Activated B cell treated with CpG ODN at 0.5 μM for 24 hours (primary cell): Measurements from ENCODE around the gene R3HDM2. TPM values are rescaled to one million over a fixed set of nuclear protein-coding genes. Genes with fewer than 3 reads are reported as not detected.
A peak's percentile ranks its signal among the peaks of the same experiment; 100 is the strongest.
"Not testable (repeated sequence)": the region's sequence is repeated elsewhere in the genome, so short reads cannot be mapped to it uniquely, and the experiment has no call there.

Source experiments
- ATAC-seq: fragments of 200-7000 bp; cut with Tn5 transposase; one replicate; pipeline ENCODE4 v1.10.0; 2021; ENCODE audit warnings: low read depth, mild to moderate bottlenecking, moderate library complexity
- CTCF ChIA-PET: fragments of 350-600 bp; sonication (Branson Sonifier 250); formaldehyde crosslinking; loops from one replicate; lab custom pipeline; 2021; ENCODE audit warnings: antibody characterized with exemption; lab: Charles Lee
- POLR2A ChIA-PET: fragments of 350-600 bp; sonication (Branson Sonifier 250); formaldehyde crosslinking; loops from one replicate; lab custom pipeline; 2021; ENCODE audit warnings: antibody characterized with exemption; lab: Charles Lee
- DNase-seq: peaks from one replicate; pipeline ENCODE4 v3.0.0; 2022
- H3K27ac Mint-ChIP-seq: one replicate; pipeline ENCODE4 v1.8.0; 2020; ENCODE audit warnings: mixed read lengths
- H3K27me3 Mint-ChIP-seq: one replicate; pipeline ENCODE4 v1.8.0; 2021; ENCODE audit warnings: mixed read lengths
- H3K36me3 Mint-ChIP-seq: one replicate; pipeline ENCODE4 v1.8.0; 2021; ENCODE audit warnings: low read depth, mixed read lengths
- H3K4me1 Mint-ChIP-seq: one replicate; pipeline ENCODE4 v1.8.0; 2021; ENCODE audit warnings: mixed read lengths
- H3K4me3 Mint-ChIP-seq: one replicate; pipeline ENCODE4 v1.8.0; 2020; ENCODE audit warnings: mild to moderate bottlenecking, mixed read lengths
- H3K9me3 Mint-ChIP-seq: one replicate; pipeline ENCODE4 v1.8.0; 2020; ENCODE audit warnings: mixed read lengths
- CTCF ChIP-seq: fragments of 200-600 bp; IDR thresholded peaks from one replicate; pipeline ENCODE4 v1.8.0; 2022; ENCODE audit warnings: antibody characterized with exemption, mild to moderate bottlenecking
- intact Hi-C: fragments of 100-400 bp; cut with micrococcal nuclease; formaldehyde crosslinking; loops from one replicate; pipeline ENCODE4 v1.15.1; 2024
- total RNA-seq: library from RNA; stranded (reverse); gene quantifications from 2 replicates; pipeline ENCODE4 v1.2.3, GENCODE V29; 2022

The R3HDM2 gene
- total RNA-seq, 1 donor from 2014 or later: 75.6 TPM

DNA sequence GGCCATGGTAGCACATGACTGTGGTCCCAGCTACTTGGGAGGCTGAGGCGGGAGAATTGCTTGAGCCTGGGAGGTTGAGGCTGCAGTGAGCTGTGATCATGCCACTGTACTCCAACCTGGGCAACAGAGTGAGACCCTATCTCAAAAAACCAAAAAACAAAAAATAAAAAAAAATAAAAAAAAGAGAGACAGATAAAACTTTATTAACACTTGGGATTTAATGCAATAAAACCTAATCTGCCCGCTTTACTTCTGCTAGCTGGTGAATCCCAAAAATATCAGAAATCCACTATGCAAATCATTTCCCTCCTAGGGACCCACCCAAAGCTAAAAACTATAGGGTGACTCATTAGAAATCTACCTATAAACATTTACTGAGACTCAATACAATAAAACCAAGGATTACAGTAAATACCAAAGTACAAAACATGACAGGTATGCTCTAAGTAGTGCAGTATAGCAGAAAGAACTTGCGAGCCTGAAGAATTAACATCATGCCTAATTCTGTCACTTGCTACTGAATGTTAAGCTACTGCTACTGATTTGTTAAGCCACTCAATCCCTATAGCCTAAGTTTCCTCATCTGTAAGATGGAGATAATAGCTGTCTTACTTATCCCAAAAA, 129.8 kb downstream of the R3HDM2 start:
- Mint-ChIP-seq H3K4me3 (no peak overlapping the region), H3K36me3 (peaks cover 82% of the 10 kb centered on the region), H3K27ac (no peak overlapping the region), H3K27me3 (no peaks in the 10 kb centered on the region), H3K9me3 (peaks cover 6% of the 10 kb centered on the region), H3K4me1 (no peaks in the 10 kb centered on the region)
- intact Hi-C loops: no loop called here
- ATAC-seq: no peak
- POLR2A ChIA-PET: no interaction called here
- CTCF ChIA-PET: no interaction called here
- DNase-seq: no peak
- TF ChIP-seq CTCF: no peak

- H3K4me3 Mint-ChIP-seq: no peak overlapping the region
- H3K9me3 Mint-ChIP-seq: no peaks in the 10 kb centered on the region
- ChIA-PET POLR2A (no interaction called here), CTCF (interaction anchor here (0.9 kb wide), 1 partner anchor 152 kb away, joined by 3 read pairs; no protein-coding TSS in a partner anchor)
- H3K4me1 Mint-ChIP-seq: no peaks in the 10 kb centered on the region
- peaks cover 83% of the 10 kb centered on the region for H3K36me3 Mint-ChIP-seq
- H3K27ac Mint-ChIP-seq: no peak overlapping the region
- intact Hi-C loops: no loop called here
- ATAC-seq: no peak
- no peak for TF ChIP-seq CTCF
- H3K27me3 Mint-ChIP-seq: no peaks in the 10 kb centered on the region
- no peak for DNase-seq
These were observed 131.3 kb downstream of the R3HDM2 start for GRCh38 chr12:57299514-57300016.

DNA sequence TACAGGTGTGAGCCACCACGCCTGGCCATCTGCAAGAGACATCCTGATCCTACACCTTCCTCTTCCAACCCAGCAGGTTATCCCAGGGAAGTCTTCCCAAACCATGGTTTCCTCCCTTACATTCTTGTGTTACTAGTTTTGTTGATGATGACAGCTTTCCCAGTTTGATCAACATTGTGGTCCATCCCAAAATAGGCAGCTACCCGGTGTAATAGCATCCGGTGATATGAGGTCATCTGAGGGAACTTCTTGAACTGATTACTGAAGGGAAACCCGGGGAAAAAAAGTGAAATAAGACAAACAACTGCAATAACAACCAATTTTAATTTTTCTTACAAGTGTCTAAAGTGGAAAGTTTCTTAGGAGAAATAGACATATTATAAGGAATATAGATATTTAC, 134.6 kb downstream of the R3HDM2 start:
- Mint-ChIP-seq H3K36me3 (peaks cover 84% of the 10 kb centered on the region), H3K27ac (no peak overlapping the region), H3K4me1 (peaks cover 4% of the 10 kb centered on the region), H3K27me3 (no peaks in the 10 kb centered on the region), H3K4me3 (no peak overlapping the region), H3K9me3 (no peaks in the 10 kb centered on the region)
- intact Hi-C loops: no loop called here
- ATAC-seq (no peak), DNase-seq (no peak)
- CTCF ChIA-PET: interaction anchor here (1.3 kb wide), 1 partner anchor 156 kb away, joined by 4 read pairs; no protein-coding TSS in a partner anchor
- no peak for TF ChIP-seq CTCF
- POLR2A ChIA-PET: no interaction called here

DNA sequence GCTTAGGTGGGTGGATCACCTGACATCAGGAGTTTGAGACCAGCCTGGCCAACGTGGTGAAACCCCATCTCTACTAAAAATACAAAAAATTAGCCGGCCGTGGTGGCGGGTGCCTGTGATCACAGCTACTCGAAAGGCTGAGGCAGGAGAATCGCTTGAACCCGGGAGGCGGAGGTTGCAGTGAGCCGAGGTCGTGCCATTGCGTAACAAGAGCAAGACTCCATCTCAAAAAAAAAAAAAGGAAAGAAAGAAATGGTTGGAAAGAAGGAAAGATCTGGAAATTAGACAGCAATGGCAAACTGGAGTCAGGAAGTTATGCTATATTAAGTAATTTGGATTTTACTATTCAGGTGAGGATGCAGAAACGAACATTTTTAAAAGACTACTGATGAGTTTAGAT, 148.8 kb downstream of the R3HDM2 start:
- H3K9me3 Mint-ChIP-seq, DNase-seq, H3K4me3 Mint-ChIP-seq, intact Hi-C loops, ATAC-seq, H3K27ac Mint-ChIP-seq, CTCF ChIA-PET, POLR2A ChIA-PET, H3K27me3 Mint-ChIP-seq: not testable (repeated sequence)
- H3K4me1 Mint-ChIP-seq: peaks cover 36% of the 10 kb centered on the region
- H3K36me3 Mint-ChIP-seq: peaks cover 78% of the 10 kb centered on the region

- H3K27me3 Mint-ChIP-seq: no peaks in the 10 kb centered on the region
- peak; percentile 47 for DNase-seq
- peak overlapping the region; percentile 71 for H3K4me3 Mint-ChIP-seq
- ChIA-PET POLR2A (interaction anchor here (0.7 to 1.3 kb wide), 5 partner anchors 10 to 179 kb away, joined by 3 to 4 read pairs (median 3); partner anchors contain the start of genes GLI1 and R3HDM2), CTCF (interaction anchor here (1.3 kb wide), 1 partner anchor 19 kb away, joined by 4 read pairs; no protein-coding TSS in a partner anchor)
- peaks cover 29% of the 10 kb centered on the region for H3K4me1 Mint-ChIP-seq
- peaks cover 77% of the 10 kb centered on the region for H3K36me3 Mint-ChIP-seq
- TF ChIP-seq CTCF: no peak
- intact Hi-C loops: loop anchor here (1.0 kb wide), 2 partner anchors 8 to 151 kb away; partner anchors contain the start of gene R3HDM2
- ATAC-seq: peak; percentile 94
- peak overlapping the region; percentile 95 for H3K27ac Mint-ChIP-seq
- no peaks in the 10 kb centered on the region for H3K9me3 Mint-ChIP-seq
These were observed 150.4 kb downstream of the R3HDM2 start for GRCh38 chr12:57280211-57281062.
